Measurements from ENCODE around the gene GINM1. TPM values are rescaled to one million over a fixed set of nuclear protein-coding genes. Genes with fewer than 3 reads are reported as not detected.

Gene GINM1
- total RNA-seq, 1 experiment from 2014 or later: 25.0 TPM

DNA sequence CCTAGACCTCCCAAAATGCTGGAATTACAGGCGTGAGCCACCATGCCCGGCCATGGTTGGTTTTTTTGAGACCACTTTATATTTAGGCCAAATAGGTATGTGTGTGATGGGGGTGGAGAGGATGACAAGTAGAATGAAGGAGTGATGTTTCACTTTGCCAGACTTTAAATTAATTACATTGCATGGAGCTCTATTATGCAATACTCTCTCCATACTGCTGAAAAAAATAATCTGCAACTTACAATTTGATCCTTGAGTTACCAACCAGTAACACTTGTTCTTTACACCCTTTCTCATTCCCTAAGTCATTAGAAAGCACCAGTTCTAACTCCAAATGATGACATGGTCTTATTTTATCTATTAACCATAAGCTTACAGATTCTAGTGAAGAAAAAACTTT, 26.8 kb downstream of the GINM1 start:
- ATAC-seq (no peak), DNase-seq (ENCODE audit: low read depth, low spot score) (no peak)
- no peaks in the 10 kb centered on the region for H3K27me3 ChIP-seq (ENCODE audit: insufficient read depth, low read length)
- ChIA-PET CTCF (no interaction called here), POLR2A (no interaction called here), RAD21 (ENCODE audit: low non-redundant PET in 1 of 2, low total read pairs in 2 of 2, uncharacterized antibody in 2 of 2, unreplicated experiment in 2 of 2) (no interaction called here)
- H3K27ac ChIP-seq (ENCODE audit: low read depth, low read length): no peak overlapping the region
- intact Hi-C loops (cut with micrococcal nuclease): no loop called here
- no peaks in the 10 kb centered on the region for H3K4me1 ChIP-seq (ENCODE audit: control insufficient read depth in 1 of 2, insufficient read depth in 2 of 2, low read length in 2 of 2)
- H3K4me2 ChIP-seq (ENCODE audit: low read length): no peak overlapping the region
- peaks cover 15 to 19% of the 10 kb centered on the region in 2 experiments; a peak in 3 of 4 replicates for H3K36me3 ChIP-seq (ENCODE audit: control insufficient read depth in 1 of 2, insufficient read depth in 2 of 2, low read length in 2 of 2)
- H4K20me1 ChIP-seq (ENCODE audit: insufficient read depth): no peaks in the 10 kb centered on the region
- no peak overlapping the region for H2AFZ ChIP-seq (ENCODE audit: low read depth, low read length, poor library complexity, severe bottlenecking)
- TF ChIP-seq ZNF274 (IDR thresholded peaks at IDR 0.05; ENCODE audit: low read depth, low read length) (no peak), POLR2A (IDR thresholded peaks at IDR 0.05; ENCODE audit: borderline replicate concordance, extremely low read depth, insufficient read depth, insufficient read length) (no peak), RAD21 (IDR thresholded peaks at IDR 0.05; ENCODE audit: low read depth) (no peak), FOSL1 (IDR thresholded peaks at IDR 0.05; ENCODE audit: low read depth) (no peak), MAX (IDR thresholded peaks at IDR 0.05) (no peak), ZFX (IDR thresholded peaks at IDR 0.05) (no peak), CEBPB (IDR thresholded peaks at IDR 0.05; ENCODE audit: low read depth) (no peak), JUND (IDR thresholded peaks at IDR 0.05) (no peak), SIN3A (IDR thresholded peaks at IDR 0.05; ENCODE audit: low read depth) (no peak), ATF3 (IDR thresholded peaks at IDR 0.05) (no peak), POLR2AphosphoS5 (IDR thresholded peaks at IDR 0.05; ENCODE audit: low read depth, low read length) (no peak), REST (IDR thresholded peaks at IDR 0.05; ENCODE audit: low read depth) (no peak)
- TF ChIP-seq, protein P1, sequence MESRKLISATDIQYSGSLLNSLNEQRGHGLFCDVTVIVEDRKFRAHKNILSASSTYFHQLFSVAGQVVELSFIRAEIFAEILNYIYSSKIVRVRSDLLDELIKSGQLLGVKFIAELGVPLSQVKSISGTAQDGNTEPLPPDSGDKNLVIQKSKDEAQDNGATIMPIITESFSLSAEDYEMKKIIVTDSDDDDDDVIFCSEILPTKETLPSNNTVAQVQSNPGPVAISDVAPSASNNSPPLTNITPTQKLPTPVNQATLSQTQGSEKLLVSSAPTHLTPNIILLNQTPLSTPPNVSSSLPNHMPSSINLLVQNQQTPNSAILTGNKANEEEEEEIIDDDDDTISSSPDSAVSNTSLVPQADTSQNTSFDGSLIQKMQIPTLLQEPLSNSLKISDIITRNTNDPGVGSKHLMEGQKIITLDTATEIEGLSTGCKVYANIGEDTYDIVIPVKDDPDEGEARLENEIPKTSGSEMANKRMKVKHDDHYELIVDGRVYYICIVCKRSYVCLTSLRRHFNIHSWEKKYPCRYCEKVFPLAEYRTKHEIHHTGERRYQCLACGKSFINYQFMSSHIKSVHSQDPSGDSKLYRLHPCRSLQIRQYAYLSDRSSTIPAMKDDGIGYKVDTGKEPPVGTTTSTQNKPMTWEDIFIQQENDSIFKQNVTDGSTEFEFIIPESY (IDR thresholded peaks at IDR 0.05; ENCODE audit: extremely low read depth, insufficient replicate concordance, low read length): no peak
- H3K9me2 ChIP-seq (ENCODE audit: insufficient read depth): no peaks in the 10 kb centered on the region
- H3K9ac ChIP-seq (ENCODE audit: low read length): no peak overlapping the region
- no peak overlapping the region for H3K4me3 ChIP-seq (replicated peaks in 1 of 2; ENCODE audit: low read depth in 1 of 2, low read length in 2 of 2)
- no TSS peak for BruUV-seq (replicated peaks)
- no peaks in the 10 kb centered on the region for H3K9me3 ChIP-seq (ENCODE audit: control insufficient read depth in 1 of 2, insufficient read depth in 1 of 2, low read depth in 1 of 2, low read length in 2 of 2)
- H3K79me2 ChIP-seq (ENCODE audit: insufficient read depth, low read length): no peaks in the 10 kb centered on the region
